Measurements from ENCODE around the gene NDUFA11. TPM values are rescaled to one million over a fixed set of nuclear protein-coding genes. Genes with fewer than 3 reads are reported as not detected.

Gene NDUFA11
- total RNA-seq, 2 experiments from 2014 or later = 280 to 293 TPM

GRCh38 chr19:5905114-5905778 lies 1.7 kb upstream of the NDUFA11 start:
- no TSS peak for BruUV-seq (replicated peaks)
- Histone ChIP-seq H3K9me3 (ENCODE audit: low read length) (no peaks in the 10 kb centered on the region), H3K79me2 (ENCODE audit: insufficient read depth, low read depth, low read length) (peaks cover 30% of the 10 kb centered on the region), H3K4me3 (ENCODE audit: low read depth, low read length, poor library complexity, severe bottlenecking) (peak overlapping the region; percentile 83), H3K36me3 (ENCODE audit: insufficient read depth, low read length) (peaks cover 21% of the 10 kb centered on the region), H3K4me1 (ENCODE audit: insufficient read depth, low read length, poor library complexity, severe bottlenecking) (peaks cover 15% of the 10 kb centered on the region), H2AFZ (ENCODE audit: low read length) (no peak overlapping the region), H4K20me1 (ENCODE audit: insufficient read depth, low read length) (no peaks in the 10 kb centered on the region), H3K4me2 (ENCODE audit: low read length) (peak overlapping the region; percentile 96), H3K9me2 (ENCODE audit: insufficient read depth, low read length) (no peaks in the 10 kb centered on the region), H3K27ac (ENCODE audit: low read depth, low read length, poor library complexity, severe bottlenecking) (peak overlapping the region; percentile 27)
- ChIA-PET POLR2A (interaction anchor here (0.7 to 1.3 kb wide), 2 partner anchors 76 to 458 kb away, joined by 3 to 4 read pairs; no protein-coding TSS in a partner anchor), CTCF (ENCODE audit: unreplicated experiment) (interaction anchor here (3.4 kb wide), 1 partner anchor 101 kb away, joined by 12 read pairs; no protein-coding TSS in a partner anchor)
- intact Hi-C loops (cut with micrococcal nuclease; ENCODE audit: unreplicated experiment) = loop anchor here (2.0 to 10.0 kb wide), 3 partner anchors 74 to 218 kb away; partner anchors contain the start of gene RANBP3
- DNase-seq (ENCODE audit: low spot score) = no peak
- TF ChIP-seq EZH2phosphoT487 (IDR thresholded peaks at IDR 0.05; ENCODE audit: borderline replicate concordance, low read depth, low read length) = no peak
- TF ChIP-seq CTCF (conservative IDR thresholded peaks at IDR 0.05; ENCODE audit: low read length) = no peak

GRCh38 chr19:5904352-5905113 lies 943 bp upstream of the NDUFA11 start, which contains the start of gene VMAC:
Gene VMAC (plus strand): TSS chr19:5904872. CDS start chr19:5904891, 19 bp downstream.
- H3K36me3 ChIP-seq (ENCODE audit: insufficient read depth, low read length) = peaks cover 21% of the 10 kb centered on the region
- peak within 1 kb of the TSS; percentile 96 for H3K4me2 ChIP-seq (ENCODE audit: low read length)
- intact Hi-C loops (cut with micrococcal nuclease; ENCODE audit: unreplicated experiment) = loop anchor here (1.0 to 10.0 kb wide), 5 partner anchors 48 to 218 kb away; partner anchors contain the start of gene RANBP3
- POLR2A ChIA-PET = interaction anchor here (0.9 to 1.3 kb wide), 6 partner anchors 8 to 76 kb away, joined by 3 to 5 read pairs (median 3); no protein-coding TSS in a partner anchor
- no peaks in the 10 kb centered on the region for H4K20me1 ChIP-seq (ENCODE audit: insufficient read depth, low read length)
- BruUV-seq (replicated peaks) = no TSS peak
- no peaks in the 10 kb centered on the region for H3K9me3 ChIP-seq (ENCODE audit: low read length)
- peak within 1 kb of the TSS; percentile 57; the same call in 1 of the 2 replicates for H2AFZ ChIP-seq (ENCODE audit: low read length)
- H3K4me1 ChIP-seq (ENCODE audit: insufficient read depth, low read length, poor library complexity, severe bottlenecking) = peaks cover 15% of the 10 kb centered on the region
- TF ChIP-seq CTCF (conservative IDR thresholded peaks at IDR 0.05; ENCODE audit: low read length) = no peak
- H3K27ac ChIP-seq (ENCODE audit: low read depth, low read length, poor library complexity, severe bottlenecking) = peak within 1 kb of the TSS; percentile 78
- peak; percentile 100 for DNase-seq (ENCODE audit: low spot score)
- H3K9me2 ChIP-seq (ENCODE audit: insufficient read depth, low read length) = no peaks in the 10 kb centered on the region
- peak within 1 kb of the TSS; percentile 89 for H3K4me3 ChIP-seq (ENCODE audit: low read depth, low read length, poor library complexity, severe bottlenecking)
- peaks cover 37% of the 10 kb centered on the region for H3K79me2 ChIP-seq (ENCODE audit: insufficient read depth, low read depth, low read length)
- CTCF ChIA-PET (ENCODE audit: unreplicated experiment) = interaction anchor here (3.4 kb wide), 1 partner anchor 100 kb away, joined by 12 read pairs; no protein-coding TSS in a partner anchor

Data from OCI-LY7 (cell line).